Natural killer cell (primary cell): Measurements from ENCODE around the gene ERBB4. TPM values are rescaled to one million over a fixed set of nuclear protein-coding genes. Genes with fewer than 3 reads are reported as not detected.

ENCODE experiments used
- ATAC-seq, 3 donors: fragments of 150-1000 bp in 2 of 3; fragments of 200-7000 bp in 1 of 3; cut with Tn5 transposase; 1 replicate in 1 of 3; 2 replicates in 2 of 3; pipeline ENCODE4 v1.10.0; 2021; ENCODE audit warnings: mild to moderate bottlenecking in 2 of 3, moderate library complexity in 2 of 3
- DNase-seq, 2 donors: peaks; one replicate each; pipeline versions ENCODE4 v3.0.0 to v3.0.0-alpha.2; 2013 to 2021; ENCODE audit warnings: mixed read lengths in 1 of 2
- H3K27ac ChIP-seq: one replicate; pipeline ENCODE4 v1.5.1; 2013; ENCODE audit warnings: mild to moderate bottlenecking, low read length
- H3K27me3 ChIP-seq: one replicate; pipeline ENCODE4 v1.6.1; 2013; ENCODE audit warnings: low read length; ENCODE audit not compliant: control insufficient read depth, insufficient read depth
- H3K36me3 ChIP-seq: one replicate; pipeline ENCODE4 v1.6.1; 2013; ENCODE audit warnings: low read length; ENCODE audit not compliant: control insufficient read depth, insufficient read depth
- H3K4me1 ChIP-seq: one replicate; pipeline ENCODE4 v1.6.1; 2013; ENCODE audit warnings: low read length; ENCODE audit not compliant: control insufficient read depth, insufficient read depth
- H3K4me3 ChIP-seq: one replicate; pipeline ENCODE4 v1.5.1; 2013; ENCODE audit warnings: low read length
- H3K9me3 ChIP-seq: one replicate; pipeline ENCODE4 v1.6.1; 2013; ENCODE audit warnings: low read length; ENCODE audit not compliant: control insufficient read depth, insufficient read depth
- H3K27ac Mint-ChIP-seq, 2 donors: one replicate each; pipeline ENCODE4 v1.8.0; 2022; ENCODE audit warnings: mild to moderate bottlenecking in 2 of 2, mixed read lengths in 2 of 2, moderate library complexity in 1 of 2
- H3K27me3 Mint-ChIP-seq, 2 donors: one replicate each; pipeline ENCODE4 v1.8.0; 2022; ENCODE audit warnings: low read depth in 2 of 2, mixed read lengths in 2 of 2
- H3K36me3 Mint-ChIP-seq: one replicate; pipeline ENCODE4 v1.8.0; 2022; ENCODE audit warnings: mixed read lengths
- H3K4me1 Mint-ChIP-seq, 2 donors: one replicate each; pipeline ENCODE4 v1.8.0; 2022; ENCODE audit warnings: mixed read lengths in 2 of 2
- H3K4me3 Mint-ChIP-seq: one replicate; pipeline ENCODE4 v1.8.0; 2022; ENCODE audit warnings: mild to moderate bottlenecking, moderate library complexity, mixed read lengths
- H3K9me3 Mint-ChIP-seq, 2 donors: one replicate each; pipeline ENCODE4 v1.8.0; 2022; ENCODE audit warnings: mixed read lengths in 2 of 2
- WGBS: methylation state at CpG from one replicate; pipeline ENCODE4 v1.1.7; 2013; ENCODE audit warnings: missing lambda C conversion rate; ENCODE audit not compliant: insufficient coverage; 5-methylcytosine and 5-hydroxymethylcytosine counted together
- intact Hi-C: fragments of 100-400 bp; cut with micrococcal nuclease; formaldehyde crosslinking; loops from one replicate; pipeline ENCODE4 v1.14.2; 2022
- total RNA-seq, 4 donors: library from RNA; stranded (reverse); fragments of 120-200 nt in 1 of 4; gene quantifications; one replicate each; pipeline versions ENCODE4 v1.2.3 to v1.2.4, GENCODE V29; 2013 to 2022
- TF ChIP-seq, protein P1 (sequence below): fragments of 200-600 bp; IDR thresholded peaks from one replicate; pipeline ENCODE4 v1.8.0; 2022; ENCODE audit warnings: antibody characterized with exemption

The ERBB4 gene
- total RNA-seq, 3 donors from 2014 or later (not counting 1 experiment from before 2014, with no cell fraction given): 0.08 TPM; not detected in 2

DNA sequence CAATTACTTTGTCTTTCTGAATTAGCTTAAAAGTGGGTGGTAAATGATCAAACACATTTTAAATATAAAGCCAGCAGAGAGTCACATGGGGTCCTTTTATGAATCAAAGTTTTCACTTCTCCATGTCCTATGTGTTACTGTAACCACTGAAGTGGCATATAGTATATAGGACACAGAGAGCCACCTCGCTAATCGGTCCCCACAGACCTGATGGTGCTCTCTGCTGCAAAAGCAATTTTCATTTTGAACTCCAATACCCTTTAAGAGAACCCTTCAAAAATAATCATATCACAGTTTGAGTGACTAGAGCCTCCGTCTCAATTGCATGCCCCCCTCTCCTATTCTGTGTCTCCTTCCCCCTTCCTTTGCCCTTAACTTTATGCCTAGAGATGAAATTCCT, 272.8 kb downstream of the ERBB4 start:
- ATAC-seq (no peak), DNase-seq (no peak)
- Mint-ChIP-seq H3K36me3 (no peaks in the 10 kb centered on the region), H3K9me3 (peaks cover 0 to 6% of the 10 kb centered on the region in 2 donors), H3K27me3 (no peaks in the 10 kb centered on the region), H3K4me1 (no peaks in the 10 kb centered on the region), H3K27ac (no peak overlapping the region), H3K4me3 (no peak overlapping the region)
- TF ChIP-seq, protein P1, sequence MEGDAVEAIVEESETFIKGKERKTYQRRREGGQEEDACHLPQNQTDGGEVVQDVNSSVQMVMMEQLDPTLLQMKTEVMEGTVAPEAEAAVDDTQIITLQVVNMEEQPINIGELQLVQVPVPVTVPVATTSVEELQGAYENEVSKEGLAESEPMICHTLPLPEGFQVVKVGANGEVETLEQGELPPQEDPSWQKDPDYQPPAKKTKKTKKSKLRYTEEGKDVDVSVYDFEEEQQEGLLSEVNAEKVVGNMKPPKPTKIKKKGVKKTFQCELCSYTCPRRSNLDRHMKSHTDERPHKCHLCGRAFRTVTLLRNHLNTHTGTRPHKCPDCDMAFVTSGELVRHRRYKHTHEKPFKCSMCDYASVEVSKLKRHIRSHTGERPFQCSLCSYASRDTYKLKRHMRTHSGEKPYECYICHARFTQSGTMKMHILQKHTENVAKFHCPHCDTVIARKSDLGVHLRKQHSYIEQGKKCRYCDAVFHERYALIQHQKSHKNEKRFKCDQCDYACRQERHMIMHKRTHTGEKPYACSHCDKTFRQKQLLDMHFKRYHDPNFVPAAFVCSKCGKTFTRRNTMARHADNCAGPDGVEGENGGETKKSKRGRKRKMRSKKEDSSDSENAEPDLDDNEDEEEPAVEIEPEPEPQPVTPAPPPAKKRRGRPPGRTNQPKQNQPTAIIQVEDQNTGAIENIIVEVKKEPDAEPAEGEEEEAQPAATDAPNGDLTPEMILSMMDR: no peak
- 83% methylated on average over 3 of the region's 3 CpGs for WGBS
- Histone ChIP-seq H3K27me3 (no peaks in the 10 kb centered on the region), H3K4me3 (no peak overlapping the region), H3K4me1 (no peaks in the 10 kb centered on the region), H3K27ac (no peak overlapping the region), H3K36me3 (no peaks in the 10 kb centered on the region), H3K9me3 (no peaks in the 10 kb centered on the region)
- intact Hi-C loops: no loop called here

DNA sequence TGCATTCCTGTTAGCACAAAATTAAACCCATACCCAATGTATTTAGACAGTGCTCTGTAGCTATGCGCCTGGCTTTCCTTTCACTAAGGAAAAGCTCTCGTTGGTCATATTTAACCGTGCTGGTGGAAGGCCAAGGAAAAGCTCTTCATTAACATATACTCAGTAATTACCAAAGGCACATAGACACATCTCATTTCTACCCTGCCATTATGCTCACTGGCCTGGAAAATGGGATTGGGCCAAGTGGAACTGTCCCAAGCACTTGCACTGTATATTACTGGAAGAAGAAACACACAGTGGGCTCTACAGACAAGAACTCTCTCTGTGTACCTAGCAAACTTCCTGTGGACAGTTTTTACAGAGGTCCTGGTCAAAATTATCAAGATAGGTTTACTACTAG, 274.4 kb downstream of the ERBB4 start:
- ATAC-seq: no peak
- Histone ChIP-seq H3K9me3 (no peaks in the 10 kb centered on the region), H3K27ac (no peak overlapping the region), H3K27me3 (no peaks in the 10 kb centered on the region), H3K4me3 (no peak overlapping the region), H3K36me3 (no peaks in the 10 kb centered on the region), H3K4me1 (no peaks in the 10 kb centered on the region)
- 92% methylated on average over 3 of the region's 3 CpGs for WGBS
- TF ChIP-seq, protein P1: no peak
- DNase-seq: no peak
- no peak overlapping the region for H3K27ac Mint-ChIP-seq
- no peaks in the 10 kb centered on the region for H3K36me3 Mint-ChIP-seq
- no peaks in the 10 kb centered on the region for H3K4me1 Mint-ChIP-seq
- intact Hi-C loops: no loop called here
- H3K27me3 Mint-ChIP-seq: no peaks in the 10 kb centered on the region
- H3K9me3 Mint-ChIP-seq: peaks cover 0 to 3% of the 10 kb centered on the region in 2 donors
- H3K4me3 Mint-ChIP-seq: no peak overlapping the region

DNA sequence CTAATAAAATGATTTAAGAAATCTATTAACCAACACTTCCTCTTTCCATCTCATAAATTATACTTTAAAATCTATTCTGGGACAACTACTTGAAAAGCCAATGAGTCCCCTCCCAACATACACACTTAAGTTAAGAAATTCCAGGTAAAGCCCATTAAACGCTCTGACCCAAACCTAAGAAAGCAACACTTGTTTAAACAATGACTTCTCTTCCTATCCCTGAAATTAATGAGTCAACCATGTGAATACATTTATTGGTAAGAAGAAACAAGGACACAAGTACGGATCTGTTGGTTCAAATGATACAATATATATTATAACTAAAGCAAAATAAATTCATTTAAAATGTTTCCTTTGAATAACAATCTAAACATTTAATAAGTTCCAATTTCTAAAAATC, 279.4 kb downstream of the ERBB4 start:
- no peak for ATAC-seq
- no peaks in the 10 kb centered on the region for H3K36me3 ChIP-seq
- H3K4me3 ChIP-seq: no peak overlapping the region
- H3K9me3 ChIP-seq: no peaks in the 10 kb centered on the region
- H3K4me3 Mint-ChIP-seq: no peak overlapping the region
- TF ChIP-seq, protein P1: no peak
- peaks cover 0 to 3% of the 10 kb centered on the region in 2 donors for H3K9me3 Mint-ChIP-seq
- intact Hi-C loops: no loop called here
- no peaks in the 10 kb centered on the region for H3K27me3 ChIP-seq
- no peaks in the 10 kb centered on the region for H3K4me1 Mint-ChIP-seq
- DNase-seq: no peak
- H3K27ac Mint-ChIP-seq: no peak overlapping the region
- no peak overlapping the region for H3K27ac ChIP-seq
- H3K36me3 Mint-ChIP-seq: no peaks in the 10 kb centered on the region
- no CpG with 5 or more reads among the region's 2 CpGs for WGBS
- H3K4me1 ChIP-seq: no peaks in the 10 kb centered on the region
- H3K27me3 Mint-ChIP-seq: no peaks in the 10 kb centered on the region

DNA sequence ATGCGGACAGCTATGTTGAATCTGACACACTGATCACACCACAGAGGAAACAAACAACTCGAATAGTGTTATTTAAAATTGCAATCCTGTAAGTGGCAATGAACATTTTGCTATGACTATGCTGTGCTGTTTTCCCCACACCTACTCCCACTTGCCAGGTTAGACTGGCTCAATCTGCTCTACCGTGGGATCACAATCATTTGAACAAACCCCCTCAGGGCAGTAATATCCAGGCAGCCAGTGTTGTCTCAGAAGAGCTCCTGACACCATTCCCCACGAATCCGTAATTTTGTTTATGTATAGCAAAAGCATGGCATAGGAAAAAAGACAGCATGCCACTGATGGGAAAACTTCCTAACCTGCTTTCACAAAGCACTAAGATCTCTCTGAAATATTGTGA, 284.3 kb downstream of the ERBB4 start:
- no peaks in the 10 kb centered on the region for H3K9me3 ChIP-seq
- TF ChIP-seq, protein P1: no peak
- no peaks in the 10 kb centered on the region for H3K27me3 ChIP-seq
- no peak overlapping the region for H3K27ac Mint-ChIP-seq
- H3K9me3 Mint-ChIP-seq: peaks cover 3 to 6% of the 10 kb centered on the region in 2 donors
- no peaks in the 10 kb centered on the region for H3K36me3 Mint-ChIP-seq
- H3K4me3 ChIP-seq: no peak overlapping the region
- WGBS: 71% methylated on average over 5 of the region's 5 CpGs
- no peaks in the 10 kb centered on the region for H3K4me1 Mint-ChIP-seq
- ATAC-seq (no peak), DNase-seq (no peak)
- H3K27ac ChIP-seq: no peak overlapping the region
- H3K36me3 ChIP-seq: no peaks in the 10 kb centered on the region
- H3K27me3 Mint-ChIP-seq: no peaks in the 10 kb centered on the region
- H3K4me3 Mint-ChIP-seq: no peak overlapping the region
- intact Hi-C loops: no loop called here
- no peaks in the 10 kb centered on the region for H3K4me1 ChIP-seq
